HG02588 (cell line): Measurements from ENCODE around the gene NPAS3.

Experiments
- ATAC-seq: cut with Tn5 transposase; IDR thresholded peaks from one replicate; pipeline ENCODE4 v1.9.1; 2021; ENCODE audit warnings: mild to moderate bottlenecking, moderate library complexity; ENCODE audit not compliant: unreplicated experiment

The NPAS3 gene

GRCh38 chr14:33369041-33369440 lies 430.4 kb downstream of the NPAS3 start:
- no peak for ATAC-seq

- peak; percentile 99 for ATAC-seq
These were observed 431.3 kb downstream of the NPAS3 start for GRCh38 chr14:33369972-33370371.

GRCh38 chr14:33370426-33370825 lies 431.7 kb downstream of the NPAS3 start:
- ATAC-seq = peak; percentile 11

- ATAC-seq = no peak
These were observed 436.5 kb downstream of the NPAS3 start for GRCh38 chr14:33375196-33375595.

GRCh38 chr14:33375786-33376185 lies 437.1 kb downstream of the NPAS3 start:
- ATAC-seq = no peak

GRCh38 chr14:33376510-33376909 lies 437.8 kb downstream of the NPAS3 start:
- no peak for ATAC-seq

GRCh38 chr14:33377596-33378390 lies 439.1 kb downstream of the NPAS3 start:
- ATAC-seq = peak; percentile 87

GRCh38 chr14:33381717-33382116 lies 443.0 kb downstream of the NPAS3 start:
- no peak for ATAC-seq

- ATAC-seq = no peak
These were observed 447.5 kb downstream of the NPAS3 start for GRCh38 chr14:33386140-33386539.

GRCh38 chr14:33386781-33387180 lies 448.1 kb downstream of the NPAS3 start:
- no peak for ATAC-seq

GRCh38 chr14:33390335-33390734 lies 451.7 kb downstream of the NPAS3 start:
- no peak for ATAC-seq

GRCh38 chr14:33393231-33393894 lies 454.7 kb downstream of the NPAS3 start:
- no peak for ATAC-seq

- ATAC-seq = no peak
These were observed 455.3 kb downstream of the NPAS3 start for GRCh38 chr14:33393895-33394368.

- no peak for ATAC-seq
These were observed 462.6 kb downstream of the NPAS3 start for GRCh38 chr14:33401311-33401710.

GRCh38 chr14:33402604-33403003 lies 463.9 kb downstream of the NPAS3 start:
- ATAC-seq = no peak

- ATAC-seq = no peak
These were observed 465.4 kb downstream of the NPAS3 start for GRCh38 chr14:33404054-33404453.

GRCh38 chr14:33404964-33405574 lies 466.4 kb downstream of the NPAS3 start:
- no peak for ATAC-seq

GRCh38 chr14:33406766-33407165 lies 468.1 kb downstream of the NPAS3 start:
- no peak for ATAC-seq

- no peak for ATAC-seq
These were observed 469.6 kb downstream of the NPAS3 start for GRCh38 chr14:33408291-33408690.

- no peak for ATAC-seq
These were observed 473.8 kb downstream of the NPAS3 start for GRCh38 chr14:33412450-33412849.

- ATAC-seq = no peak
These were observed 474.7 kb downstream of the NPAS3 start for GRCh38 chr14:33413381-33413780.

- no peak for ATAC-seq
These were observed 475.4 kb downstream of the NPAS3 start for GRCh38 chr14:33414041-33414440.
